ENCODE results near the gene ITM2C.

The ITM2C gene

DNA sequence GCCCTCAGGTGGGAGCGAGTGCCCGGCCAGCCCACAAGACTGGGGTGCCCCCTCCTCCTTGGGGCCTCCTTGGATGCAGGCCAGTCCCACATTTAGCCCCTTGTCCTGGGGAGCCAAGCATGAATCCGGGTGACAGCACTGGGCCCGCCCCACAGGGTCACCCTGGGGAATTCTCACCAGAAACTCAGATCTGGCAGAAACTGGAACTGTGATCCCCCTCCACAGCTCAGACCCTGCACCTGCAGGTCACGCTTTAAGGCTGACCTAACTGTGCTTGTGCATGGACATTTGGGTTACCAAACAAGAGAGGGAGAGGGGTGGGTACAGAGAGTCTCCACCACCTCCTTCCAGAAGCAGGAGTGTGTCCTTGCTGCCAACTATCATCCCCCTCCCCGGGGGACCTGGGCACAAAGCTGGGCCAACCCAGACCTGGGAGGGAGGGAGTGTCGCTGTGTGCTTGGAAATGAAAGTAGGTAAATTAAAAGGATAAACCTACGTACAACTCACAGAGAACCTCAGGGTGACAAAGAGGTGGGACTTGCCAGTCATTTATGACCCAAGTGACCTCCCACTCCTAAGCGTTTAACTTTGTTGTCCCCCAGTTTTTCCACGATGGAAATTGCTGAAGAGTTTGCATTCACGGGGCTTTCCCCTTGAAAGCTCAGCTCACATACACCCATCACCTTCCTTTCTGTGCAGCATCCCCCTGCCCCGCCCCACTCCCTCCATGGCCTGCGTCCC, 9.1 kb downstream of the ITM2C start:
- DNase-seq, result no peak

DNA sequence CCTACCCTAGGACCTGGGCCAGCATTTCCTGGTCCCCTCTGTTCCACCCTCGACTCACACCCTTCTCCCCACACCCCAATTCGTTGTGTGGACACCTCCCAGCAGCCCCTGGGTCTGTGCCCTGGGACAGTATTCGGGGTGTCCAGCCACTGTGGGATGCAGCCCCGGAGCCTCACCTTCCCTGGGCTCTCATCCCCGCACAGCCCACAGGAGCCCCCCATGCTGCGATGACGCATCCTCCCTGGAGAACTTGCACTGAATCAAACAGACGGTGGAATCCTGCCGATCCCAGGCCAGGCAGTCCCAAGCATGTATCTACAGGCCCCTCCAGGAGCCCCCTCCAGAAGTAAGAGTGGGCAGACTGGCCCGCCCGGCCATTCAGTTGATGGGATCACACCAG, 9.7 kb downstream of the ITM2C start:
- no peak for DNase-seq

DNA sequence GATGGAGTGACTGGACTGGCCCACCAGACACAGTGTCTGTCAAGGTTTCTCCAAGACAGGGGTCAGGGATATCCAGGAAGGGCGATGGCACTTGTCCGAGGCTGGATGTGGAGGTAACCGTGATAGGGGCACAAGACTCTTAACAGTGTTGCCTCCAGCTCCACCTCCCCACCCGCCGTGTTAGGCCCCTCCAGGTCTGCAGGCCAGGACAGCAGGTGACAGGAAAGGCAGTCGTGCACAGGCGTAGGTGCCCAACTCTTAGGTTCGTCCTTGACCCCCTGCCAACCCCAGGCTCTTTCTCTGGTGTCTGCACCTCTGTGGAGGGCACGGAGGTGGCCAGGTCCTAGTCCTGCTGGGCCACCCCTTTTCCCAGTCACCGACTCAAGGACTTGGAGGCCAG, 10.1 kb downstream of the ITM2C start:
- no peak for DNase-seq

DNA sequence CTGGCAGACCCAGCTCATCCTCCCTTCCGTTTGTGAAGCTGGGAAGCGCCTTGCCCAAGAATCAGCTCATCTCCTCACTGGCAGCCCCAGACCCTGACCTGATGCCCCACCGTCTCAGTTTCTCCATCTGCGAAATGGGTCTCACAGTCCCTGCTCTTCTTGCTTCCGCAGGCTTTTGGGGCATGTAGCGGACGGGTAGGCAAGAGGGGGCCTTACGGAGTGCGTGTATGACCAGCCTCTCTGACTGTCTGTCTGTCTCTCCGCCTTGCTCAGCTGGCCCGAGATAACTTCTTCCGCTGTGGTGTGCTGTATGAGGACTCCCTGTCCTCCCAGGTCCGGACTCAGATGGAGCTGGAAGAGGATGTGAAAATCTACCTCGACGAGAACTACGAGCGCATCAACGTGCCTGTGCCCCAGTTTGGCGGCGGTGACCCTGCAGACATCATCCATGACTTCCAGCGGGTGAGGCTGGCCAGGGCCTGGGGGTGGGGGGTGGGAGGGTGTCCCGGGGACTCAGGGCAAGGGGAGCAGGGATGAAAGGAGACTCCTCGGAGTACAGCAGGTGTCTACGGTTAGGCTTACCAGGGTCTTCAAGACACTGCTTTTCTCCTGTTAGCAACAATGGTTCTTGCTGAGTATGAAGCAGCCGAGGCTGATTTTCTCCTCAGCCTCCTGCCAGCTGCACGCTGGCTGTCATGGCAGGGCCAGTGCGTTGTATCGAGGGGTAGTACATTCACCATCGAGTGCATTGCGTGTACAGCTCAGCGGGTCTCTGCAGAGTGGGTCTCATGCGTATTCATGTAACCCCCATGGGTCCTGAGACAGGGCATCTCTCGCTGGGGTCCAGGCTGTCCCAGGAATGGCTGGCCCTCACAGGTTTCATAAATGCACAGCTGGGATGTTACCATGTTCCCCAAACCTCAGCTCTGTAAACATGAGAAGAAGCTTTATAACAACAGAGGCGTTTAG, 10.9 kb downstream of the ITM2C start:
- DNase-seq, result no peak

DNA sequence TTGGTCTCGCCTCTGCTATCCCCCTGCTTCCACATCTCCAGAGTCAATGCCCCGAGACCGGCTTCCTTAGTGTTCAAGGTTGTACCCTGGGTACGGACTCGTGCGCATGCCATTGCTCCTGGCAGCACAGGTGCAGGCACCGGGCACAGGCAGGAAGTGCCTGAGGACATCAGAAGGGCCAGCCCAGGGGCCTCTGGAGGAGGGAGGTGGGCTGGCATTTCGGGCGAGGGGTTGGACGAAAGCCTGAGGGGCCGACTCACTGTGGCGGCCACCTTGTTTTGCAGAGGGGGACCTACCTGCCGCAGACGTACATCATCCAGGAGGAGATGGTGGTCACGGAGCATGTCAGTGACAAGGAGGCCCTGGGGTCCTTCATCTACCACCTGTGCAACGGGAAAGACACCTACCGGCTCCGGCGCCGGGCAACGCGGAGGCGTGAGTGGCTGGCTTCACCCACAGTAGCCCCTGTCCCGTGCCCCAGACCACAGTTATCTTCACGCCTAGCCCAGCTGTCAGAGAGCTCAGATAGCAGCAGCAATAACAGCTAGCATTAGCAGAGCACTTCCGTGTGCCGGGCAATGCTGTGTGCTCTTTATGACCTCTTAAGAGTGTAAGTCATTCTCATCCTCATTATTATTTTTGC, 12.5 kb downstream of the ITM2C start:
- DNase-seq, result no peak

DNA sequence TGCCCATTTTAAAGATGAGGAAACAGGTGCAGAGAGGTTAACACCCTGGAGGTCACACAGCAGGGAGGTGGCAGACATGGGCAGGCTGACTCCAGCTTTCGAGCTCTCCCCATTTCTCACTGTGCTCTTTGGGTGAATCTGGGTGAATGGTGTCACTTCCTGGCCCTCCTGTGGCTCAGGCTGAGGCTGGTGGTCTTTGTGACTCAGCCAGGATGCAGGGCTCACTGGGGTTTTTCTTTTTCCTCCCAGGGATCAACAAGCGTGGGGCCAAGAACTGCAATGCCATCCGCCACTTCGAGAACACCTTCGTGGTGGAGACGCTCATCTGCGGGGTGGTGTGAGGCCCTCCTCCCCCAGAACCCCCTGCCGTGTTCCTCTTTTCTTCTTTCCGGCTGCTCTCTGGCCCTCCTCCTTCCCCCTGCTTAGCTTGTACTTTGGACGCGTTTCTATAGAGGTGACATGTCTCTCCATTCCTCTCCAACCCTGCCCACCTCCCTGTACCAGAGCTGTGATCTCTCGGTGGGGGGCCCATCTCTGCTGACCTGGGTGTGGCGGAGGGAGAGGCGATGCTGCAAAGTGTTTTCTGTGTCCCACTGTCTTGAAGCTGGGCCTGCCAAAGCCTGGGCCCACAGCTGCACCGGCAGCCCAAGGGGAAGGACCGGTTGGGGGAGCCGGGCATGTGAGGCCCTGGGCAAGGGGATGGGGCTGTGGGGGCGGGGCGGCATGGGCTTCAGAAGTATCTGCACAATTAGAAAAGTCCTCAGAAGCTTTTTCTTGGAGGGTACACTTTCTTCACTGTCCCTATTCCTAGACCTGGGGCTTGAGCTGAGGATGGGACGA, 13.2 kb downstream of the ITM2C start:
- no peak for DNase-seq

DNA sequence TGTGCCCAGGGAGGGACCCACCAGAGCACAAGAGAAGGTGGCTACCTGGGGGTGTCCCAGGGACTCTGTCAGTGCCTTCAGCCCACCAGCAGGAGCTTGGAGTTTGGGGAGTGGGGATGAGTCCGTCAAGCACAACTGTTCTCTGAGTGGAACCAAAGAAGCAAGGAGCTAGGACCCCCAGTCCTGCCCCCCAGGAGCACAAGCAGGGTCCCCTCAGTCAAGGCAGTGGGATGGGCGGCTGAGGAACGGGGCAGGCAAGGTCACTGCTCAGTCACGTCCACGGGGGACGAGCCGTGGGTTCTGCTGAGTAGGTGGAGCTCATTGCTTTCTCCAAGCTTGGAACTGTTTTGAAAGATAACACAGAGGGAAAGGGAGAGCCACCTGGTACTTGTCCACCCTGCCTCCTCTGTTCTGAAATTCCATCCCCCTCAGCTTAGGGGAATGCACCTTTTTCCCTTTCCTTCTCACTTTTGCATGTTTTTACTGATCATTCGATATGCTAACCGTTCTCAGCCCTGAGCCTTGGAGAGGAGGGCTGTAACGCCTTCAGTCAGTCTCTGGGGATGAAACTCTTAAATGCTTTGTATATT, 14.0 kb downstream of the ITM2C start:
- DNase-seq, result no peak

DNA sequence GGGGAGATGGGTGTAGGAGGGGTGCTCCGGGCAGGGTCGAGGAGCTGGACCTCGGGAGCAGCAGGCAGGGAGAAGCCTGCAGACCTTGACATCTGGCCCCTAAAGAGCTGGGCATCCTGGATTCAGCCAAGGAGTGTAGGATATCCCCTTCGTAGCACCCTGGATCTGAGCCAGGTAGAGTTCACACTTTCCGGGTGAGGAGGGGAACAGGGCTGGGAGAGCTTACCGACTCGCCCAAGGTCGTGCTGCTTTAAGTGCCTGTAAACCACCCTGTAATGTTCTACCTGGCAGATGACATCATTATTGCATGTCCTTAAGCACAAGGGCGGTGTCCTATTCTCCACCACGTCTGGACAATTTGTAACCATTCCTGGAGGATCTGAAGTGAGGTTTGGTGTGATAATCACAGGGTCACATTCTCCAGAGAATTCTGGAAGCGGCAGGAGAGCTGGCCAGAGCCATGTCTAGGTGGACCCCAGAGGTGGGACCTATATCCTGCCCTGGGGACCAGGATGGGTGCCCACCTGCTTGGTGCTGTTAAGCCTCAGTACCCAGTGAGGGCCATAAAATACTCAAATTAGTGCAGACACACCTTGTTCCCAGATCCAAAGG, 14.6 kb downstream of the ITM2C start:
- DNase-seq, result no peak

DNA sequence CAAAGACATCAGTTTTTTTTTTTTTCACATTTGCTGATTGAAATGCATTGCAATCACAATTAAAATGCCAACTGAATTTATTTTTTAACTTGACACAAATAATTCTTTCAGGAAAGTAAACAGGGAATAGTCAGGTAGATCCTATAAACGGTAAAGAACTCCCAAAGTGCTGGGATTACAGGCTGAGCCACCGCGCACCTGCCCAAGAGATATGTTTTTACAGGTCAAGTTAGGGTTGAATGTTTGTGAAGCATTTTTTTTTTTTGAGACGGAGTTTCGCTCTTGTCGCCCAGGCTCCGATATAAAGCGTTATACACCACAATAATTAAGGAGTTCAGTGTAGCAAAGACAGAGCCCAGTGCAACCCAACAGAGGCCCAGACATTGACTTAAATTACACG, 15.1 kb downstream of the ITM2C start:
- no peak for DNase-seq

DNA sequence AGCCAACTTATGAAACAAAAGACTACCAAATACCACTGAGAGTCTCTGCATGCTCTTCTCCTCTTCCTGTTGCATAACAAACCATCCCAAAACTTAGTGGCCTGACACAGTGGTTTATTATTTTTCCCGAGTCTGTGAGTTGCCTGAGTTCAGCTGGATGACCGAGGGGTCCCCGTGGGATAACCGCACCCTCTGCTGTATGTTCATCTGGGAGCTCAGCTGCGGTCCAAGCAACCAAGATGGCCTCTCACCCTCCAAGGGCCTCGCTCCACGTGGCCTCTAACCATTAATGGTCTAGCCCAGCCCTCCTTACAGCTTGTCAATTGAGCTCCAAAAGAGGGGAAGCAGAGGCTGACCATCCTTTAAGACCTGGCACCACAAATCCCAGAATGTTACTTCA, 17.1 kb downstream of the ITM2C start:
- no peak for DNase-seq

DNA sequence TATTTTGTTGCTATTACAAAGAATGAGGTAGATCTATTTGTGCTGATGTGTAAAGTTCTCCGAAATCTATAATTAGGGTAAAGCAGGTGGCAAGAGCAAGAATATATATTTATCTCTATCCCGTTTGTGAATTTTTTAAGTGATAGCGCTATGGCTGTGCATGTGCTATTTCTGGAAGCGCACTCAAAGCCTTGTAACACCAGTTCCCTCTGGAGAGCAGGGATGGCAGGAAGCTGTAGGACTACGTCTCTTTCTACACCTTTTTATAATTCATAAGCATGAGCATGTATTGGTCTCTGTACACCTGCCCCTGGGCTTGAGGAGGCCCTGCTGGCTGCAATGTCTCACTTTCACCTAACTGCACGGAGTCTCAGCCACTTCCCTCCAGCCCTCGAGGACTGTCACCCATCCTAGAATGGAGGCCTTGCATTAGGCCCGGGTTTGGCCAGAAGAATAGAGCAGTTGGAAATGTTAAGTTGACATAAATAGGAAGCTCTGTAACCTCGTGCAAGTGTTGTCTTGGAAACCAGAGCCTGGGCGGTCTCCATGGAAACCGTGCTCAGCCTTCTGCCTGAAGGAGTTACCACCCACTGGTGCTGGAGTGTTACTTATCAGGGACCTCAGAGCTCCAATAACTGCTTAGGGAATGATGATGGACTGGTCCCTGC, 20.9 kb downstream of the ITM2C start:
- DNase-seq, result peak; percentile 64

DNA sequence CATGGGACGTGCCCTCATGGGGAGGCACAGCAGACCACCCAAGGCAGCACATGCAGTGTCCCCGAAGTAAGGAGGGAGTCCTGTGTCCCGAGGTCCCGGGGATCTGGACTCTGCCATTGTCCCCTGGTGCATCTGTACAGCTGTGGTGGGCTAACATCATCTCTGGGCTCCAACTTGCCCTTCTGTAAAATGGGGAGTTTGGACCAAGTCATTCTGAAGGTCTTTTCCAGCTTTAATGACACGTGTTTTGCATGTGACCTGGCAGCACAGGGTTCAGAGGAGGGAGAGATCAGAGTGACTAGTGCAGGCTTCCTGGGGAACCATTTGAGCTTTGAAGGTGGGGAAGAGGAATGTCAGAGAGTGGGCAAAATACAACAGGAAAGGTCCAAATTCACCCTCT, 21.5 kb downstream of the ITM2C start:
- DNase-seq, result no peak

DNA sequence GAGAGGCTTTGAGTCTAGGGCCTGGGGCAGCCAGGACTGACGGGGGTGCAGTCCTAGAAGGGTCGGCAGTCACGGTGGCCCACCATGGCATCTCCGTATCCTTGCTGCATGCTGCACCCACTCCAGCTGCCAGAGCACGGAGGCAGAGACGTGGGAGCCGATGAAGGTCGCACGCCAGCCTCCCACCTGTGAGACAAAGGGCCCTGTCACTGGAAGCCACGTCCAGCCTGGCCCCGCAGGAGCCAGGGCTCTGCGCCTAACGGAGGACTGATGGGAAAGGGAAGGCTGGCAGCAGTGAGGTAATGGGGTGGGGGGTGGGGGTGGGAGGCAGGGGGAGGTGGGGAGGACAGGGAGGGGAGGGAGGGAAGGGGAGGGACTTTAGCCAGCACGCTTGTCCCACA, 21.9 kb downstream of the ITM2C start:
- DNase-seq, result no peak

DNA sequence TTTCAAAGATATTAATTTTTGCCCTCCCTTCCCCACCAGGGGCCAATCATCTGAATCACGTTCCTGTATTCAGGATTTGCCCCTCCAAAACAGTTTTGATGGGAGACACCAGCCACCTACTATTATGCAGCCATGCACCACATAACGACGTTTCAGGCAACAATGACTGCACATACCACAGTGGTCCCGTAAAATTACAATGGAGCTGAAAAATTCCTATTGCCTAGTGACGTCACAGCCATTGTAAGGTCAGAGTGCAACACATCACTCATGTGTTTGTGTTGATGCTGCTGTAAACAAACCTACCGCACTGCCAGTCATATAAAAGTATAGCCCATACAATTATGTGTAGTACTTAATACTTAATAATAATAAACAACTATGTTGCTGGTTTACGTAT, 22.6 kb downstream of the ITM2C start:
- DNase-seq, result no peak

DNA sequence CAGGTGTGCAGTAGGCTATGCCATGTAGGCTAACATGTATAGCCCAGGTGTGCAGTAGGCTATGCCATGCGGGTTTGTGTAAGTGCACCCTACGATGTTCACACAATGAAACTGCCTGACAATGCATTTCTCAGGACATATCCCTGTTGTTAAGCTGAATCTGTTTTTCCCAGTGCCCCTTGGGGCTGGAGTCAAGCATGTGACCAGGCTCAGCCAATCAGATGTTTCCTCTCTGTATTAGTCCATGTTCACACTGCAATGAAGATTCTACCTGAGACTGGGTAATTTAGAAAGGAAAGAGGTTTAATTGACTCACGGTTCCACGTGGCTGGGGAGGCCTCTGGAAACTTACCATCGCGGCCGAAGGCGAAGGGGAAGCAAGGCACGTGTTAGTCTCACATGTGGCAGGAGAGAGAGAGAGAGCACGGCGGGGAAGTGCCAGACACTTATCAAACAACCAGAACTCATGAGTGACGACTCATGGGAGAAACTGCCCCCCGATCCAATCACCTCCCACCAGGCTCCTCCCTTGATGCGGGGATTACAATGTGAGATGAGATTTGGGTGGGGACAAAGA, 24.2 kb downstream of the ITM2C start:
- DNase-seq, result no peak

DNA sequence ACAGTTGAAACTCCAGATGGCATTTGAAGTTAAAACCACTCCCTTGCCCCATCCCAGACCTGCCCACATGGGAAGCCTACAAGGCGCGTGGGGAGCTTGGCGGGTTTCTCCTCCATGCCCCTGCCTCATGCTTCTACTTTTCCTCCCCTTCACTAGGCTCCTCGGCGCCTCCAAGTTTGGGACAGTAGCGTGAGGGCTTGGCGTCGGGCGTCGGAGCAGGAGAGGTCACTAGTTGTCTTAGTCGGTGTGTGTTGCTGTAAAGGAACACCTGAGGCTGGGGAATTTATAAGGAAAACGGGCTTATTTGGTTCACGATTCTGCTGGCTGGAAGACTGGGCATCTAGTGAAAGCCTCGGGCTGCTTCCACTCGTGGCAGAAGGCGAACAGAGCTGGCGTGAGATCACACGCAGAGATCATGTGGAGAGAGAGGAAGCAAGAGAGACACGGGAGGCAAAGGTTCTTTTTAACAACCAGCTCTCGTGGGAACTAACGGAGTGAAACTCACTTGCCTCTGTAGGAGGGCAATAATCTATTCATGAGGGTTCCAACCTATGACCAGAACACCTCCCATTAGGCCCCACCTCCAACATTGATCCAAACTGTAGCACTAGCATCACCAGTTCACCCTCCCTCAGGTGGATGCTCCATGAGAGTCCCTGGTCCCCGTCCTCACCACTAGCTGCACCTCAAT, 25.3 kb downstream of the ITM2C start:
- no peak for DNase-seq

DNA sequence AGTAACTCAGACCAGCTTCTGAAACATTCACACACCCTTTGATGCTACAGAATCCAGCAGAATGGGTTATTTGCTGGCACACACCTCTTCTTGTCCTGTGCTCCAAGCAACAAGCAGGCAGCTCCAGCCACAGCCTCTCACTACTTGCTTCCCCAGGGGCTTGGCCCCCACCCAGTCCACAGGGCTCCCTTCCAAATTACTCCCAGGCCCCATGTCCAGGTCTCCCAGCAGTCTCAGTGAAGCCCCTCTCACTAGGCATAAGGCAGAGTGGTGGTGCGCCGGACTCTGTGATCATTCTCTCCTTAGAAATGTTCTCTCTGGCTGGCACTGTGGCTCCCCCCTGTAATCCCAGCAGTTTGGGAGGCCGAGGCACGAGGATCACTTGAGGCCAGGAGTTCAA, 25.9 kb downstream of the ITM2C start:
- no peak for DNase-seq

DNA sequence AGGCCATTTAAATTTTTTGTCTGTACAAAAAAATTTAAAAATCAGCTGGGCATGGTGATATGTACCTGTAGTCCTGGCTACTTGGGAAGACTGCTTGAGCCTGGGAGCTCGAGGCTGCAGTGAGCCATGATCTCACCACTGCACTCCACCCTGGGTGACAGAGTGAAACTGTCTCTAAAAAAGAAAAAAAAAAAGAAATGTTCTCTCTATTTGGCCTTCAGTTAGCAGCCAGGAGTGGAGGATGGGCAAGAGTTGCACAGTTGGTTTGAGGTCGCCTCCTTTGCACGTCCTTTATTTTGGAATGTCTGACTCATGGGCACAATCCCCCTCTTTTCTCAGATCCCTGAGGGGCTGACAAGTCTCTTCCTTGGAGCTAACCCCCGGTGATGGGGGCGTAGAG, 26.3 kb downstream of the ITM2C start:
- no peak for DNase-seq

DNA sequence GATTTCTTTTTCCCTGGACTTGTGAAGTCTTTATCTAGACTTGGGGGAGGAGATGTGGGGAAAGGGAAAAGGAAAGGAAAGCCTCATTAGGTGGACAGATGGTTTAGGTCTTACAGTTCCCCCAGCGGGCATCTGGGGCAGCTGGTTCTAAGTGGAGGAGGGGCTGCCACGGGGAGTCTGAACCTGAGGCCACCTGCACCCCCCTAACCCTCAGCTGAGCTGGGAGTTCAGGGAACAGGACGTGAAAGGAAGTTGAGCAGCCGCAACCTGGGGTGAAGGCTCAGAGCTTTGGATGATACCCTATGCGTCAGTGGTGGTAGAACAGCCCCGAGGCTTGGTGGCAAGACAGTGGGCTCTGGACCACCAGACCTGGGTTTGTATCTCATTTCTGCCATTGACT, 26.8 kb downstream of the ITM2C start:
- no peak for DNase-seq

DNA sequence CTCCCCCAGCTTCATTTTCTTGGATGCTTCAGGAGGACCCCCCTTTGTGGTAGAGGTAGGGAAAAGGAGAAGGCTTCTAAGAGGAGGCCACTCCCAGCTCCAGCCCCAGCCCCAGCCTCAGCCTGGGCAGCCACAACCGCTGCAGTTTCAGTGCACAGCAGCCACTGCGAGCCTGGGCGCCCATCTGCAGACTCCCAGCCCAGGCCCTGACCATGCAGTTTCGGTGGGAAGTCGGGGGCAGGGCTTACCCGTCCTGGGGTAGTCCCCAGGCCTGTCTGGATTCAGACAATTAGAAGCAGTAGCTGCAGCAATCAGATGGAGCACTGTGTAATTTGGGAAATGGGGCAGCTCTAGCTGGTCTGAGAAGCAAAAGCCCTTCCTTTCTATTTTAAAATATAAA, 28.6 kb downstream of the ITM2C start:
- DNase-seq, result no peak
